SK-N-SH (cell line): ENCODE data around the gene SYT3. TPM values are rescaled to one million over a fixed set of nuclear protein-coding genes. Genes with fewer than 3 reads are reported as not detected.
"Not testable (repeated sequence)": the region's sequence is repeated elsewhere in the genome, so short reads cannot be mapped to it uniquely, and the experiment has no call there.

Source experiments
- CTCF ChIA-PET: fragments of 300-600, 350-600 bp; formaldehyde crosslinking; extraction: SDS; loops from one replicate; lab custom pipeline; 2021; lab: Yijun Ruan, JAX
- POLR2A ChIA-PET: fragments of 350-600 bp; sonication (Branson Sonifier 250); formaldehyde crosslinking; extraction: SDS; loops from one replicate; lab custom pipeline; 2020; ENCODE audit warnings: antibody characterized with exemption, inconsistent platforms; lab: Yijun Ruan, JAX
- DNase-seq: peaks from one replicate; pipeline ENCODE4 v3.0.0; 2012
- H2AFZ ChIP-seq: fragments of 200-600 bp; sonication (generic); 2 replicates; pipeline ENCODE4 v1.8.1; 2016; ENCODE audit warnings: antibody characterized with exemption, mild to moderate bottlenecking, low read depth
- H3F3A ChIP-seq: fragments of 200-600 bp; sonication (generic); replicated peaks from 2 replicates; pipeline ENCODE3; 2016; ENCODE audit warnings: antibody characterized with exemption, mild to moderate bottlenecking; ENCODE audit not compliant: insufficient read depth
- H3K27ac ChIP-seq, 2 experiments: fragments of 200-500 bp in 1 of 2; fragments of 200-600 bp in 1 of 2; sonication (Bioruptor generic) in 1 of 2; sonication (generic), shearing (Covaris generic) in 1 of 2; 2 replicates each; pipeline versions ENCODE4 v1.5.1 to v1.6.1; 2014 to 2016; ENCODE audit warnings: low read depth in 2 of 2, inconsistent platforms in 1 of 2, low read length in 1 of 2, mild to moderate bottlenecking in 1 of 2, mixed read lengths in 1 of 2
- H3K27me3 ChIP-seq: fragments of 200-600 bp; sonication (generic), shearing (Covaris generic); 2 replicates; pipeline ENCODE4 v1.6.1; 2016; ENCODE audit warnings: mixed run types; ENCODE audit not compliant: insufficient read depth
- H3K36me3 ChIP-seq, 2 experiments: fragments of 200-500 bp in 1 of 2; fragments of 200-600 bp in 1 of 2; sonication (Bioruptor generic) in 1 of 2; sonication (generic) in 1 of 2; replicated peaks in 1 of 2; 2 replicates each; pipeline versions ENCODE3 to v1.5.1; 2014 to 2016; ENCODE audit warnings: low read length in 1 of 2, mild to moderate bottlenecking in 1 of 2; ENCODE audit not compliant: insufficient read depth in 2 of 2, control insufficient read depth in 1 of 2
- H3K4me1 ChIP-seq, 2 experiments: fragments of 200-500 bp in 1 of 2; fragments of 200-600 bp in 1 of 2; sonication (Bioruptor generic) in 1 of 2; sonication (generic), shearing (Covaris generic) in 1 of 2; 2 replicates each; pipeline versions ENCODE4 v1.5.1 to v1.6.1; 2014 to 2016; ENCODE audit warnings: low read depth in 1 of 2, low read length in 1 of 2, mixed run types in 1 of 2; ENCODE audit not compliant: insufficient read depth in 2 of 2, control insufficient read depth in 1 of 2
- H3K4me2 ChIP-seq: fragments of 200-600 bp; sonication (generic), shearing (Covaris generic); 2 replicates; pipeline ENCODE4 v1.6.1; 2017; ENCODE audit warnings: mixed run types
- H3K4me3 ChIP-seq, 2 experiments: fragments of 200-500 bp in 1 of 2; fragments of 200-600 bp in 1 of 2; sonication (Bioruptor generic) in 1 of 2; sonication (generic), shearing (Covaris generic) in 1 of 2; 2 replicates each; pipeline versions ENCODE4 v1.5.1 to v1.8.1; 2014 to 2016; ENCODE audit warnings: low read depth in 2 of 2, inconsistent platforms in 1 of 2, low read length in 1 of 2, mild to moderate bottlenecking in 1 of 2, mixed read lengths in 1 of 2, moderate library complexity in 1 of 2
- H3K79me2 ChIP-seq: fragments of 200-600 bp; sonication (generic); 2 replicates; pipeline ENCODE4 v1.8.1; 2017; ENCODE audit warnings: mild to moderate bottlenecking; ENCODE audit not compliant: insufficient read depth
- H3K9ac ChIP-seq: fragments of 200-600 bp; sonication (generic); 2 replicates; pipeline ENCODE4 v1.6.1; 2017; ENCODE audit warnings: mixed run types
- H3K9me2 ChIP-seq: fragments of 200-600 bp; sonication (generic); 2 replicates; pipeline ENCODE4 v1.6.1; 2017; ENCODE audit warnings: mixed run types
- H3K9me3 ChIP-seq: fragments of 200-600 bp; sonication (generic); 2 replicates; pipeline ENCODE4 v1.6.1; 2017; ENCODE audit warnings: mixed run types, mild to moderate bottlenecking, moderate library complexity
- H4K20me1 ChIP-seq: fragments of 200-600 bp; sonication (generic); 2 replicates; pipeline ENCODE4 v1.6.1; 2017; ENCODE audit warnings: mild to moderate bottlenecking, mixed run types; ENCODE audit not compliant: insufficient read depth
- CHD2 ChIP-seq: fragments of 150-350 bp; IDR thresholded peaks from 2 replicates; pipeline ENCODE4 v1.6.1; 2018; ENCODE audit warnings: low read length; ENCODE audit not compliant: partially characterized antibody
- CTCF ChIP-seq: fragments of 200-600 bp; sonication (generic); IDR thresholded peaks from 2 replicates; pipeline ENCODE4 v1.6.1; 2017; ENCODE audit warnings: antibody characterized with exemption, mild to moderate bottlenecking, moderate library complexity
- ELF1 ChIP-seq: IDR thresholded peaks from 2 replicates; pipeline ENCODE4 v1.4.0; 2012
- GATA2 ChIP-seq: sonication (generic); formaldehyde crosslinking; IDR thresholded peaks from 2 replicates; pipeline ENCODE4 v1.5.0; 2020; ENCODE audit warnings: mild to moderate bottlenecking, missing genetic modification reagents
- IRF3 ChIP-seq: fragments of 150-350 bp; IDR thresholded peaks from 2 replicates; pipeline ENCODE4 v1.6.1; 2016; ENCODE audit warnings: mild to moderate bottlenecking, low read depth, low read length
- MAX ChIP-seq: IDR thresholded peaks from 2 replicates; pipeline ENCODE4 v1.4.0; 2012; ENCODE audit warnings: low read depth
- MEF2A ChIP-seq: IDR thresholded peaks from 2 replicates; pipeline ENCODE4 v1.4.0; 2012; ENCODE audit warnings: low read depth, borderline replicate concordance
- NFIC ChIP-seq: IDR thresholded peaks from 2 replicates; pipeline ENCODE4 v1.4.0; 2012; ENCODE audit warnings: borderline replicate concordance
- NRF1 ChIP-seq: IDR thresholded peaks from 2 replicates; pipeline ENCODE4 v1.6.1; 2012; ENCODE audit warnings: low read depth, mild to moderate bottlenecking, low read length
- POLR2AphosphoS5 ChIP-seq: IDR thresholded peaks from 2 replicates; pipeline ENCODE4 v1.6.1; 2012; ENCODE audit warnings: low read depth, low read length
- RAD21 ChIP-seq: IDR thresholded peaks from 2 replicates; pipeline ENCODE4 v1.6.1; 2012; ENCODE audit warnings: mild to moderate bottlenecking, low read length
- RCOR1 ChIP-seq: fragments of 150-350 bp; IDR thresholded peaks from 2 replicates; pipeline ENCODE4 v1.6.1; 2017; ENCODE audit warnings: antibody characterized with exemption, low read length
- RXRA ChIP-seq: IDR thresholded peaks from 2 replicates; pipeline ENCODE4 v1.4.0; 2012; ENCODE audit warnings: low read depth, mild to moderate bottlenecking, borderline replicate concordance
- SIN3A ChIP-seq: IDR thresholded peaks from 2 replicates; pipeline ENCODE4 v1.6.1; 2012; ENCODE audit warnings: low read depth, mild to moderate bottlenecking, low read length, moderate library complexity, borderline replicate concordance
- SMC3 ChIP-seq: IDR thresholded peaks from 2 replicates; pipeline ENCODE4 v1.6.1; 2012; ENCODE audit warnings: low read depth, low read length, improper control_type of control experiment
- TEAD4 ChIP-seq: IDR thresholded peaks from 2 replicates; pipeline ENCODE4 v1.4.0; 2012; ENCODE audit warnings: mild to moderate bottlenecking, borderline replicate concordance; ENCODE audit not compliant: insufficient read depth
- USF2 ChIP-seq: fragments of 150-350 bp; IDR thresholded peaks from 2 replicates; pipeline ENCODE4 v1.6.1; 2017; ENCODE audit warnings: antibody characterized with exemption, low read length, low read depth, borderline replicate concordance
- ZBTB33 ChIP-seq: IDR thresholded peaks from 2 replicates; pipeline ENCODE4 v1.4.0; 2012; ENCODE audit warnings: low read depth, borderline replicate concordance
- WGBS: methylation state at CpG from one replicate; pipeline ENCODE4 v1.1.6; 2017; ENCODE audit warnings: low lambda C conversion rate; 5-methylcytosine and 5-hydroxymethylcytosine counted together
- polyA plus RNA-seq, 3 experiments: library from polyadenylated mRNA; depleted of rRNA; stranded (reverse); fragments of >200 nt; gene quantifications; 2 replicates each; pipeline ENCODE4 v1.2.3, GENCODE V29; 2012

SYT3 gene
- polyA plus RNA-seq, 1 of the 3 experiments (the other 2 are of a cell fraction): 0.94 TPM

GRCh38 chr19:50612504-50613404, 26.9 kb downstream of the SYT3 start:
- H3K4me2 ChIP-seq, POLR2A ChIA-PET, H3K4me3 ChIP-seq, H3K4me1 ChIP-seq, H3K9me3 ChIP-seq, H3K36me3 ChIP-seq, H3K27ac ChIP-seq, H4K20me1 ChIP-seq, H3K27me3 ChIP-seq, H3F3A ChIP-seq, H2AFZ ChIP-seq, H3K9me2 ChIP-seq, H3K79me2 ChIP-seq, DNase-seq, H3K9ac ChIP-seq: not testable (repeated sequence)
- WGBS: 42% methylated on average over 11 of the region's 11 CpGs
- CTCF ChIA-PET: interaction anchor here (1.2 kb wide), 1 partner anchor 56 kb away, joined by 3 read pairs; no protein-coding TSS in a partner anchor

- H3K4me2 ChIP-seq: 0 out of 2 replicates have a peak overlapping the region, but pooled peaks have one; percentile 53
- H3K79me2 ChIP-seq: no peaks in the 10 kb centered on the region
- H3K4me1 ChIP-seq: peaks cover 0 to 8% of the 10 kb centered on the region in 2 experiments; a peak in 1 of 4 replicates
- H3K27ac ChIP-seq: no peak overlapping the region
- no peak overlapping the region for H2AFZ ChIP-seq
- peak; percentile 92 for DNase-seq
- POLR2A ChIA-PET: no interaction called here
- no peaks in the 10 kb centered on the region for H3K9me2 ChIP-seq
- no peaks in the 10 kb centered on the region for H3K9me3 ChIP-seq
- no peaks in the 10 kb centered on the region for H4K20me1 ChIP-seq
- H3K36me3 ChIP-seq: no peaks in the 10 kb centered on the region
- H3K4me3 ChIP-seq: peak overlapping the region; percentile 26 to 27; a peak in 3 of 4 replicates
- CTCF ChIA-PET: interaction anchor here (0.6 to 3.2 kb wide), 24 partner anchors 19 to 242 kb away, joined by 3 to 16 read pairs (median 5); no protein-coding TSS in a partner anchor
- peaks cover 6% of the 10 kb centered on the region; the same call in 1 of the 2 replicates for H3K27me3 ChIP-seq
- H3K9ac ChIP-seq: no peak overlapping the region
- 24% methylated on average over 40 of the region's 56 CpGs for WGBS
- peaks cover 4% of the 10 kb centered on the region for H3F3A ChIP-seq
- no peak for TF ChIP-seq ELF1
- TF ChIP-seq RXRA: no peak
- TF ChIP-seq NRF1: no peak
- 0 out of 2 replicates have a peak, but pooled peaks have one; percentile 56 for TF ChIP-seq ZBTB33
- no peak for TF ChIP-seq POLR2AphosphoS5
- TF ChIP-seq TEAD4: no peak
- peak; percentile 72 for TF ChIP-seq SMC3
- no peak for TF ChIP-seq IRF3
- peak; percentile 79 for TF ChIP-seq RAD21
- TF ChIP-seq RCOR1: no peak
- TF ChIP-seq MAX: 0 out of 2 replicates have a peak, but pooled peaks have one; percentile 31
- TF ChIP-seq MEF2A: no peak
- TF ChIP-seq CTCF: peak; percentile 78
- TF ChIP-seq SIN3A: no peak
- no peak for TF ChIP-seq GATA2 (CRISPR knock-in tag)
- no peak for TF ChIP-seq NFIC
- TF ChIP-seq USF2: no peak
- TF ChIP-seq CHD2: peak; percentile 98
Observed at GRCh38 chr19:50607874-50608785, 31.6 kb downstream of the SYT3 start.
